GM13976 (cell line): ENCODE measurements around the gene DPP6.

Experiments used
- DNase-seq: peaks from one replicate; pipeline ENCODE4 v3.0.0; 2012; ENCODE audit warnings: low spot score
- CTCF ChIP-seq: IDR thresholded peaks from 2 replicates; pipeline ENCODE4 v1.5.1; 2012; ENCODE audit warnings: borderline replicate concordance, mild to moderate bottlenecking; ENCODE audit not compliant: insufficient read depth; ENCODE audit errors: extremely low read depth, missing control alignments, control extremely low read depth
- in situ Hi-C: fragments of 300-500 bp; cut with MboI; formaldehyde crosslinking; loops from one replicate; pipeline ENCODE4 v1.12.0; 2022; ENCODE audit warnings: low sequenced_read_pairs, mixed read lengths, inconsistent platforms; ENCODE audit not compliant: unreplicated experiment

Gene DPP6

DNA sequence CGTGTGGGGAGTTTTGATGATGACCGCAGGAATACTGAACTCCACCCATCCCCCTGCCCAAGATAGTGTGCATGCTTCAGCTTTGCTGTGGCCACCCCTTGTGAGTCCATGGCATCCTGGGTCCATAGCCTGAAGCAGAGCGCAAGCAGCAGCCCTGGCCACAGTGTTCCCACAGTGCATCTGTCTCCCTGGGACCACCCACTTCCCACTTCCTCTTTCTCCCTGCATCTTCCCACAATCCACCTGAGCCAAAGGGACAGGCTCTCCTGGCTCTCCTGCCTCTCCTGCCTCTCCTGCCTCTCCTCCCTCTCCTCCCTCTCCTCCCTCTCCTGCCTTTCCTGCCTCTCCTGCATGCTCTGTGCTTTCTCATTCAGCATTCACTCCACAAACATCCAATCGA, 800.0 kb downstream of the DPP6 start:
- DNase-seq = no peak
- in situ Hi-C loops = no loop called here
- TF ChIP-seq CTCF = no peak

DNA sequence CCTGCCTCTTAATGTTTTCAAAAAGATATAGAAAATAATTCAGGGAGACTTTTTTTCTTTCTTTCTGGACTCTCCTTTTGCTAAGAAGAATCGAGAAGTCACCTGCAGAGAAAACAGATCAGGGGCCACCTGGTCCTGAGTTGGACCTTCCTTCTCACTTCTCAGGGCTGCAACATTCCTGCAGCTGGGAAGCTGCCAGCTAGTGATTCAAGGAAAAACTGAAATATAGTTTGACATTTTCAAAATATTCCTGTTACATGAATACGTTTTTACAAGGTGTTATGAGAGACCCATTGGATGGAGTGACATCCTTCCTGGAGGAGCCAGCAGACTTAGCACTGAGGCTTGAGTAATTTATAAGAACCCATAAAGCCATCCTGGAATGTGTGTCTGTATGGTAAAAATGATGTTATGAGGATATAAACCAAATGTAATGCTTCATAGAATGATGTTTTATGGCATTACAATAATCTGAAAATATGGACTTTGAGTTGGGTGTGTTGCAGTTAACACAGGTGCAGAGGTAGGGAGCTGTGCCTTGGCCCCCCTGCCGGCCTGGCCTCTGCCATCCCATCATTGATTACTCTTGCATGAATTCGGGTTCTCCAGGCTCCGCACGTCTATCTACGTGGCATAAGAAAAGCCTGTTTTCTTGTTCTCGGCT, 801.0 kb downstream of the DPP6 start:
- no peak for DNase-seq
- no peak for TF ChIP-seq CTCF
- in situ Hi-C loops = no loop called here

- in situ Hi-C loops = no loop called here
- no peak for DNase-seq
- no peak for TF ChIP-seq CTCF
These were observed 801.5 kb downstream of the DPP6 start for GRCh38 chr7:154853727-154854095.

DNA sequence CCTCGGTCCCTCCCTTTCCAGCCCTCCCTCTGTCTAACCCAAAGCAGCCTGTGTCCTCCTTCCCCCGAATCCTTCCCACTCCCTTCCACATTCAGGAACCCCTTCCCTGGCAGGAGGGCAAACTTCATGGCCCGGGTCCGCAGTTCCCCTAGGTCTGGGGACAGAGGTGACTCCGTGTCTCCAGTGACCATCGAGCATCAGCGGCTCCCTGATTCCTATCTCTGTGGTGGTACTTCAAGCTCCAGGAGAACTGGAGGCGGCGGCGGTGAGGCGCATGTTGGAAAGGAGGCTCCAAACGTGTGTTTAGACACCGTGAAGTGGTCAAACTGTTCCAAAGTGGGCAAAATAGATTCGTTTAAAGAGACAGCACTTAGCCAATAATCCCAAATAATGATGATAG, 802.6 kb downstream of the DPP6 start:
- no peak for DNase-seq
- in situ Hi-C loops = no loop called here
- TF ChIP-seq CTCF = no peak

DNA sequence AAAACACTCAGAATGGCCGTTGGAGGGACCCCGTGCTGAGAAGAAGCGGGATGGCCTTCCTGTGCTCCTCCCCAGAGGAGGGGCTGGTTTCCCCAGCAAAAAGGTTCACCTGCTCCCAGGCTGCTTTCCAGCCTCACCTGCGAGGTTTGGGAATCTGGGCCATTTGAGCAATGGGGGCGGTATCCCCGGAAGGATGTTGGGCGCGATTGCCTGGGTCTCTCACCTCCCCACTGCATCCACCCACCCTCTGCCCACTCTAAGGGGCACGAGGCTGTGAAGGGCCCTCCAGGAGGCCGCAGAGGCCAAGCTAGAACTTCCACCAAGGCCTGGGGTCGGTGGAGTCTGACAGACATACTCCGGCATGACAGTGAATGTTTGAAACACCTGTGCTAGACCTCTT, 803.2 kb downstream of the DPP6 start:
- no peak for DNase-seq
- TF ChIP-seq CTCF = no peak
- in situ Hi-C loops = no loop called here

DNA sequence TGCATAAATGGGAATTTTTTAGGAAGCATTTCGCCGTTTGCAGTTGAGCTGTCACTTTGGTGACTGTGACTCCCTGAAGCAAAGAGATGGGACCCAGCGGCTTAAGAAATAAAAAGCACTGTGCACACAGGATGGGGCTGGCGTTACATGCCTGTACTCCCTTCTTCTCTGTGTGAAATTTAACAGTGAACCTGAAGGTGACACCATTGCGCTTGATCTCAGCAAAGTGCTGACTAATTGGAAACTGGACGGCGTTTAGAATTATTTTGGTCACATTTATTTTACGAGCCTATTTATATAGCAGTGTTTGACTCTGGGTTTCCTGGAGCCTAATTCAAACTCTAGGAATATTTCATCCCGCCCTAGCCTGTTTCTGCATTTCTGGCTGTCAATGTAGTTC, 804.5 kb downstream of the DPP6 start:
- no peak for DNase-seq
- no peak for TF ChIP-seq CTCF
- in situ Hi-C loops = no loop called here
